Prostate gland (tissue), 2 donors: ENCODE measurements around the gene ATP5F1D.

ENCODE experiments used
- CTCF ChIP-seq, 4 experiments: fragments of 200-600 bp in 2 of 4; fragments of 450-650 bp in 2 of 4; sonication (generic) in 2 of 4; IDR thresholded peaks; 1 replicate in 3 of 4; 2 replicates in 1 of 4; pipeline ENCODE4 v1.5.1; 2016 to 2019; ENCODE audit warnings: antibody characterized with exemption in 4 of 4, mild to moderate bottlenecking in 2 of 4, moderate library complexity in 2 of 4
- POLR2A ChIP-seq: fragments of 450-650 bp; IDR thresholded peaks from one replicate; pipeline ENCODE4 v1.6.1; 2016; ENCODE audit warnings: antibody characterized with exemption, mild to moderate bottlenecking

- no peak for TF ChIP-seq POLR2A
- no peak for TF ChIP-seq CTCF (IDR thresholded peaks at IDR 0.05)
Measured at GRCh38 chr19:1236576-1236975, 5.0 kb upstream of the ATP5F1D start.
